ENCODE measurements around the gene SEMA3E.
"Not testable (repeated sequence)": the region's sequence is repeated elsewhere in the genome, so short reads cannot be mapped to it uniquely, and the experiment has no call there.

The SEMA3E gene

GRCh38 chr7:83648464-83649241, at the start of gene SEMA3E:
Gene SEMA3E, minus strand, starts transcription at chr7:83649139.
- no peak for DNase-seq

- no peak for DNase-seq
These were observed 49.0 kb upstream of the SEMA3E start for GRCh38 chr7:83697804-83698530.

- DNase-seq: no peak
These were observed 47.2 kb upstream of the SEMA3E start for GRCh38 chr7:83696101-83696500.

- no peak for DNase-seq
These were observed 46.4 kb upstream of the SEMA3E start for GRCh38 chr7:83695128-83695960.

- DNase-seq: no peak
These were observed 44.3 kb upstream of the SEMA3E start for GRCh38 chr7:83693256-83693655.

- no peak for DNase-seq
These were observed 42.2 kb upstream of the SEMA3E start for GRCh38 chr7:83691095-83691494.

- DNase-seq: no peak
These were observed 40.9 kb upstream of the SEMA3E start for GRCh38 chr7:83689855-83690254.

GRCh38 chr7:83686416-83686815, 37.5 kb upstream of the SEMA3E start:
- no peak for DNase-seq

- DNase-seq: no peak
These were observed 36.0 kb upstream of the SEMA3E start for GRCh38 chr7:83684928-83685327.

- DNase-seq: no peak
These were observed 32.4 kb upstream of the SEMA3E start for GRCh38 chr7:83681200-83681778.

GRCh38 chr7:83677180-83677866, 28.4 kb upstream of the SEMA3E start:
- DNase-seq: no peak

GRCh38 chr7:83673291-83673690, 24.4 kb upstream of the SEMA3E start:
- DNase-seq: not testable (repeated sequence)

- no peak for DNase-seq
These were observed 23.2 kb upstream of the SEMA3E start for GRCh38 chr7:83672157-83672556.

GRCh38 chr7:83663131-83663530, 14.2 kb upstream of the SEMA3E start:
- no peak for DNase-seq

- no peak for DNase-seq
These were observed 9.2 kb upstream of the SEMA3E start for GRCh38 chr7:83658126-83658525.

- DNase-seq: no peak
These were observed 7.1 kb upstream of the SEMA3E start for GRCh38 chr7:83655951-83656556.

GRCh38 chr7:83652481-83652880, 3.5 kb upstream of the SEMA3E start:
- no peak for DNase-seq

- no peak for DNase-seq
These were observed 762 bp upstream of the SEMA3E start for GRCh38 chr7:83649701-83650100.

- no peak for DNase-seq
These were observed 2.9 kb downstream of the SEMA3E start for GRCh38 chr7:83646027-83646426.

- DNase-seq: no peak
These were observed 5.2 kb downstream of the SEMA3E start for GRCh38 chr7:83643739-83644138.

- no peak for DNase-seq
These were observed 5.9 kb downstream of the SEMA3E start for GRCh38 chr7:83643012-83643411.

All from CD4-positive, alpha-beta T cell treated with Interleukin-17A for 1 hour (primary cell).